H1 (cell line): Measurements from ENCODE around the gene URAD. TPM values are rescaled to one million over a fixed set of nuclear protein-coding genes. Genes with fewer than 3 reads are reported as not detected.

ENCODE experiments used
- BRCA1 ChIP-seq: IDR thresholded peaks from 2 replicates; pipeline ENCODE4 v1.6.1; 2012; ENCODE audit warnings: low read depth, low read length, improper control_type of control experiment
- CHD1 ChIP-seq: IDR thresholded peaks from 2 replicates; pipeline ENCODE4 v1.6.1; 2012; ENCODE audit warnings: low read depth, low read length, improper control_type of control experiment
- KDM4A ChIP-seq: IDR thresholded peaks from one replicate; pipeline ENCODE4 v1.7.1; 2012; ENCODE audit warnings: low read depth, mild to moderate bottlenecking, moderate library complexity, low read length, inconsistent platforms; ENCODE audit not compliant: severe bottlenecking
- NRF1 ChIP-seq: IDR thresholded peaks from 2 replicates; pipeline ENCODE4 v1.6.1; 2011; ENCODE audit warnings: mild to moderate bottlenecking, low read depth, low read length, improper control_type of control experiment
- POLR2A ChIP-seq, 2 experiments: IDR thresholded peaks; 1 replicate in 1 of 2; 2 replicates in 1 of 2; pipeline ENCODE4 v1.6.1; 2011; ENCODE audit warnings: low read depth in 2 of 2, low read length in 2 of 2, mild to moderate bottlenecking in 2 of 2; ENCODE audit errors: control extremely low read depth in 1 of 2
- SP2 ChIP-seq: IDR thresholded peaks from 2 replicates; pipeline ENCODE4 v1.6.1; 2012; ENCODE audit warnings: mild to moderate bottlenecking, low read length, inconsistent platforms
- SUZ12 ChIP-seq: fragments of 200-600 bp; sonication (generic); IDR thresholded peaks from 2 replicates; pipeline ENCODE4 v1.6.1; 2012; ENCODE audit warnings: mild to moderate bottlenecking, inconsistent platforms, low read length, moderate library complexity, mixed read lengths
- polyA plus RNA-seq, 7 experiments: library from polyadenylated mRNA; depleted of rRNA in 3 of 7; stranded (reverse) in 5 of 7; unstranded in 2 of 7; fragments of >200 nt in 5 of 7; fragments of 200-250 nt in 2 of 7; gene quantifications; 1 replicate in 5 of 7; 2 replicates in 1 of 7; 4 replicates in 1 of 7; pipeline versions ENCODE4 v1.2.1 to v1.2.3, GENCODE V29; 2011 to 2013; ENCODE audit warnings: missing spikeins in 2 of 7, mixed read lengths in 2 of 7
- total RNA-seq: library from RNA; stranded (reverse); fragmentation: NEBNext Ultra II Directional; extraction: Animal tissue kit (Norgen Biotek cat#: 25700); gene quantifications from 2 replicates; pipeline ENCODE4 v1.2.1, GENCODE V29; 2021
- TF ChIP-seq, protein P1 (sequence below): IDR thresholded peaks from 2 replicates; pipeline ENCODE4 v1.6.1; 2011; ENCODE audit warnings: low read length, improper control_type of control experiment
- TF ChIP-seq, protein P2 (sequence below): fragments of 300-600 bp; sonication (generic); IDR thresholded peaks from 2 replicates; pipeline ENCODE4 v1.7.1; 2012; ENCODE audit warnings: low read length, moderate library complexity, mild to moderate bottlenecking, inconsistent platforms; ENCODE audit not compliant: insufficient replicate concordance

Gene URAD
- total and polyA plus RNA-seq, 2 of the 8 experiments (the other 6 are each of a cell fraction or from before 2014, with no cell fraction given): not detected

DNA sequence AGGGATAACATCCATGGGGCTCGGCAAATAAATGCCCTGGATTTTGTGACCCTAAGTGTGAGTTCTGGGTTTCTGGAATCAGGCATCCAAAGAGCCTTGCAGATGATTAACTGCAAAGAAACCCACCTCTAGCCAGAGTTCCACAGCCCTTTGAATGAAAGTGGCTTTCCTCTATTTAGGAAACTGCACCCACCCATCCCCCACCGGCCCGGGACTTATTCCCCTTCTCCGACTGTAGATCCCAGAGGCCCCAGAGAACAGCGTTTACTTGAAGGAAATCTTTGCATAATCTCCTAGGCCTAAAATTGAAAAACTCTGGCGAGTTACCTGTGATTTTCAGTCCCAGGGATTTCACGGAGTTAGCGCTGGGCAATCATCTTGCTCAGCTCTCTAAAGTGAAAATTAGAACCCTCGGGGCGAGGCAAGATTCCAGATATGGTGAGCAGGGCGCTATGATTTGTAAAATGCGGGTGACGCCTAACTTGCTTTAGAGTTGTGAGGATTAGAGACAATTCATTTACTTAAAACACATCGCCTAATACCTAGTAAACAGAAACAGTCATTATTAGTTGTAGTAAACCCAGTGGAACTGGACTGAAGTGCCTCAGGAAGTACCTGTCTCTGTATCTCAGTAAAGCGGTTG, 9.4 kb downstream of the URAD start (continued):
- TF ChIP-seq SUZ12: peak; percentile 42
- no peak for TF ChIP-seq NRF1
- TF ChIP-seq, protein P1, sequence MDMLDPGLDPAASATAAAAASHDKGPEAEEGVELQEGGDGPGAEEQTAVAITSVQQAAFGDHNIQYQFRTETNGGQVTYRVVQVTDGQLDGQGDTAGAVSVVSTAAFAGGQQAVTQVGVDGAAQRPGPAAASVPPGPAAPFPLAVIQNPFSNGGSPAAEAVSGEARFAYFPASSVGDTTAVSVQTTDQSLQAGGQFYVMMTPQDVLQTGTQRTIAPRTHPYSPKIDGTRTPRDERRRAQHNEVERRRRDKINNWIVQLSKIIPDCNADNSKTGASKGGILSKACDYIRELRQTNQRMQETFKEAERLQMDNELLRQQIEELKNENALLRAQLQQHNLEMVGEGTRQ: no peak
- no peak for TF ChIP-seq BRCA1
- no peak for TF ChIP-seq CHD1
- no peak for TF ChIP-seq POLR2A (IDR thresholded peaks at IDR 0.05; ENCODE audit: control extremely low read depth in 1 of 2, low read depth in 2 of 2, low read length in 2 of 2)
- TF ChIP-seq SP2: no peak
- TF ChIP-seq, protein P2, sequence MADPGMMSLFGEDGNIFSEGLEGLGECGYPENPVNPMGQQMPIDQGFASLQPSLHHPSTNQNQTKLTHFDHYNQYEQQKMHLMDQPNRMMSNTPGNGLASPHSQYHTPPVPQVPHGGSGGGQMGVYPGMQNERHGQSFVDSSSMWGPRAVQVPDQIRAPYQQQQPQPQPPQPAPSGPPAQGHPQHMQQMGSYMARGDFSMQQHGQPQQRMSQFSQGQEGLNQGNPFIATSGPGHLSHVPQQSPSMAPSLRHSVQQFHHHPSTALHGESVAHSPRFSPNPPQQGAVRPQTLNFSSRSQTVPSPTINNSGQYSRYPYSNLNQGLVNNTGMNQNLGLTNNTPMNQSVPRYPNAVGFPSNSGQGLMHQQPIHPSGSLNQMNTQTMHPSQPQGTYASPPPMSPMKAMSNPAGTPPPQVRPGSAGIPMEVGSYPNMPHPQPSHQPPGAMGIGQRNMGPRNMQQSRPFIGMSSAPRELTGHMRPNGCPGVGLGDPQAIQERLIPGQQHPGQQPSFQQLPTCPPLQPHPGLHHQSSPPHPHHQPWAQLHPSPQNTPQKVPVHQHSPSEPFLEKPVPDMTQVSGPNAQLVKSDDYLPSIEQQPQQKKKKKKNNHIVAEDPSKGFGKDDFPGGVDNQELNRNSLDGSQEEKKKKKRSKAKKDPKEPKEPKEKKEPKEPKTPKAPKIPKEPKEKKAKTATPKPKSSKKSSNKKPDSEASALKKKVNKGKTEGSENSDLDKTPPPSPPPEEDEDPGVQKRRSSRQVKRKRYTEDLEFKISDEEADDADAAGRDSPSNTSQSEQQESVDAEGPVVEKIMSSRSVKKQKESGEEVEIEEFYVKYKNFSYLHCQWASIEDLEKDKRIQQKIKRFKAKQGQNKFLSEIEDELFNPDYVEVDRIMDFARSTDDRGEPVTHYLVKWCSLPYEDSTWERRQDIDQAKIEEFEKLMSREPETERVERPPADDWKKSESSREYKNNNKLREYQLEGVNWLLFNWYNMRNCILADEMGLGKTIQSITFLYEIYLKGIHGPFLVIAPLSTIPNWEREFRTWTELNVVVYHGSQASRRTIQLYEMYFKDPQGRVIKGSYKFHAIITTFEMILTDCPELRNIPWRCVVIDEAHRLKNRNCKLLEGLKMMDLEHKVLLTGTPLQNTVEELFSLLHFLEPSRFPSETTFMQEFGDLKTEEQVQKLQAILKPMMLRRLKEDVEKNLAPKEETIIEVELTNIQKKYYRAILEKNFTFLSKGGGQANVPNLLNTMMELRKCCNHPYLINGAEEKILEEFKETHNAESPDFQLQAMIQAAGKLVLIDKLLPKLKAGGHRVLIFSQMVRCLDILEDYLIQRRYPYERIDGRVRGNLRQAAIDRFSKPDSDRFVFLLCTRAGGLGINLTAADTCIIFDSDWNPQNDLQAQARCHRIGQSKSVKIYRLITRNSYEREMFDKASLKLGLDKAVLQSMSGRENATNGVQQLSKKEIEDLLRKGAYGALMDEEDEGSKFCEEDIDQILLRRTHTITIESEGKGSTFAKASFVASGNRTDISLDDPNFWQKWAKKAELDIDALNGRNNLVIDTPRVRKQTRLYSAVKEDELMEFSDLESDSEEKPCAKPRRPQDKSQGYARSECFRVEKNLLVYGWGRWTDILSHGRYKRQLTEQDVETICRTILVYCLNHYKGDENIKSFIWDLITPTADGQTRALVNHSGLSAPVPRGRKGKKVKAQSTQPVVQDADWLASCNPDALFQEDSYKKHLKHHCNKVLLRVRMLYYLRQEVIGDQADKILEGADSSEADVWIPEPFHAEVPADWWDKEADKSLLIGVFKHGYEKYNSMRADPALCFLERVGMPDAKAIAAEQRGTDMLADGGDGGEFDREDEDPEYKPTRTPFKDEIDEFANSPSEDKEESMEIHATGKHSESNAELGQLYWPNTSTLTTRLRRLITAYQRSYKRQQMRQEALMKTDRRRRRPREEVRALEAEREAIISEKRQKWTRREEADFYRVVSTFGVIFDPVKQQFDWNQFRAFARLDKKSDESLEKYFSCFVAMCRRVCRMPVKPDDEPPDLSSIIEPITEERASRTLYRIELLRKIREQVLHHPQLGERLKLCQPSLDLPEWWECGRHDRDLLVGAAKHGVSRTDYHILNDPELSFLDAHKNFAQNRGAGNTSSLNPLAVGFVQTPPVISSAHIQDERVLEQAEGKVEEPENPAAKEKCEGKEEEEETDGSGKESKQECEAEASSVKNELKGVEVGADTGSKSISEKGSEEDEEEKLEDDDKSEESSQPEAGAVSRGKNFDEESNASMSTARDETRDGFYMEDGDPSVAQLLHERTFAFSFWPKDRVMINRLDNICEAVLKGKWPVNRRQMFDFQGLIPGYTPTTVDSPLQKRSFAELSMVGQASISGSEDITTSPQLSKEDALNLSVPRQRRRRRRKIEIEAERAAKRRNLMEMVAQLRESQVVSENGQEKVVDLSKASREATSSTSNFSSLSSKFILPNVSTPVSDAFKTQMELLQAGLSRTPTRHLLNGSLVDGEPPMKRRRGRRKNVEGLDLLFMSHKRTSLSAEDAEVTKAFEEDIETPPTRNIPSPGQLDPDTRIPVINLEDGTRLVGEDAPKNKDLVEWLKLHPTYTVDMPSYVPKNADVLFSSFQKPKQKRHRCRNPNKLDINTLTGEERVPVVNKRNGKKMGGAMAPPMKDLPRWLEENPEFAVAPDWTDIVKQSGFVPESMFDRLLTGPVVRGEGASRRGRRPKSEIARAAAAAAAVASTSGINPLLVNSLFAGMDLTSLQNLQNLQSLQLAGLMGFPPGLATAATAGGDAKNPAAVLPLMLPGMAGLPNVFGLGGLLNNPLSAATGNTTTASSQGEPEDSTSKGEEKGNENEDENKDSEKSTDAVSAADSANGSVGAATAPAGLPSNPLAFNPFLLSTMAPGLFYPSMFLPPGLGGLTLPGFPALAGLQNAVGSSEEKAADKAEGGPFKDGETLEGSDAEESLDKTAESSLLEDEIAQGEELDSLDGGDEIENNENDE: no peak
- no peak for TF ChIP-seq KDM4A
